ENCODE results near the gene SPOCD1.

The SPOCD1 gene

GRCh38 chr1:31787261-31787660 lies 28.6 kb downstream of the SPOCD1 start:
- DNase-seq (ENCODE audit: low read depth), result no peak

DNA sequence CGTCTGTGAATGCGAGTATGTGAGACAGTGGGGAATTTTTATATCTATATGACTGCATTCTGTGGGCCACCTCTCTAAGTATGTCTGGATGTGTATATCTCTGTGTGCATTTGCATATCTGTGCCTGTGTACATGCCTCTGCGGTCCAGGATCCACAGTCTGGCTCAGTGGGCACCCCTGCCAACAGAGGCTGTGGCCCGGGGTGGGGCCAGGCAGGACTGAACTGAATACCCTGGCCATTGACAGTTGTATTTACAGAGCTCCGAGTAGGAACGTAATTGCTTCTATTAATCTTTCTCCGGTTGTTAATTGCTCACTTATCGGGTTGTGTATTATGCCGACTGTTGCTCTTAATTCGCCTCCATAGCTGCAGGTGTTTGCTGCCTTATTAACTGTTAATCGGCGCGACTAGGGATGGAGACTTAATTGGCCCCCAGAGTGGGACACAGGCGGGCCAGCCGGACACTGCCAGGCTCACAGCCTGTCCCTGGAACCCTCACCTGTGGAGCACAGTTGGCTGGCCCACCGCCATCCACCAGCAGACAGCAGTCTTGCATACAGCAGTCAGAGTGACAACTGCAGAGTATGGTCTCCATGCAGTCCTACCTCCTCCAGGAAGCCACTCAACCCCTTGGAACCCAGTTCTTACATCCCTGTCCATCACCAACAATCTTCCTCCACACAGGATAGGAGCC lies 29.3 kb downstream of the SPOCD1 start:
- DNase-seq (ENCODE audit: low read depth), result no peak

DNA sequence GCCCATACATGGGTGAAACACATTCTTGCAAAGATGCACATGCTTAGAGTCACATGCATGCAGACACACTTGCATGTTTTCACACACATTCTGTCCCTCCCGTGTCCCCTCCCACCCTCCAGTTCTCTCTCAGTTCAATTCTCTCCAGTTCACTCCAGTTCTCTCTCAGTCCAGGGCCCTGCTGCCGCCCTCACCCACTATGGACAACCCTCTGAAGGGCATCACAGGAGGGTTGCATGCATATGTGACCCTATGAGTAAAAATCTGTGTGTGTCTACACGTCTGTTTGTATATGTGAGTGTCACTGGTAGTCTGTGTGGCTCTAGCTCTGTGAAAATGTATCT lies 29.9 kb downstream of the SPOCD1 start:
- DNase-seq (ENCODE audit: low read depth), result no peak

DNA sequence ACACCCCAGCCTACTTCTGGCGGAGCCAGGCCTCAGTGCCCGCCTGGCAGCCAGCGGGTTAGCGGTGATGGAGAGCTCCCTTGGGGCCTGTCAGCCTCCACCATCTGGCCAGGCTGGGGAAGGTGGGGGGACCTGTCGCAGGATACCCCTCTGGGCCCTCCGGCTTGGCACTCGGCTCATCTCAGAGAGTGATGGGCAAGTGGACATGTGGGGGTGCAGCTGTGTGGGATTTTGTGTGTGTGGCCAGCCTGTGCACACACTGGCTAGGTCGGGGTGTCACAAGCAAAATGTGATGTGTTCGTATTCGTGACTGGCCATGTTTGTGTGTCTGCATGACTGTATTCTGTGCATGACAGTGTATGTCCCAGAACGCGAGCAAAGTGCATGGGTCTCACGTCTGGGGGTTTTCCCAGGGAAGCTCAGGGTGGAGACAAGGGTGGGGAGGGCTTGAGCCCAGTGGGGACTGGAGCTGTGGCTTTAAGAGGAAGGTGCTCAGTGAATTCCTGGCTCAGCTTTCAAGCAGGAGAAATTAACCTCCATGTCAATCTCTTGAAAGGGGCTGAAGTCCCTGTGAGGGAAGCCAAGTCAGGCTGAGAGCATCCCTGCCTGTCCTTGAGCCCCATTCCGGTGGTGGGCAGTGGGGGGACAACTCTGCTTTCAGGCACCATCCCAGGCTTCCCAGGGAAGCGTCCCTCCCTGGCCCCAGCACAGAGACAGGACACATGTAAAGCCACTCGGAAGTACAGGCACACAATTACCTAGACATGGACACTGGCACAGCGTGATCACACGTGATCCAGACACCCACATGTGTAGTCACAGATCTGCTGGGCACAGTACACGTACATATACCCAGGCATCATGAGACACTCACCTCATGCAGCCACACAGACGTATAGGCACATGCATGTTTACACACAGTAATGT lies 30.5 kb downstream of the SPOCD1 start:
- no peak for DNase-seq (ENCODE audit: low read depth)

- DNase-seq (ENCODE audit: low read depth), result no peak
Measured at GRCh38 chr1:31784356-31785019, 31.3 kb downstream of the SPOCD1 start.

- DNase-seq (ENCODE audit: low read depth), result no peak
Measured at GRCh38 chr1:31783846-31784245, 32.0 kb downstream of the SPOCD1 start.

- no peak for DNase-seq (ENCODE audit: low read depth)
Measured at GRCh38 chr1:31782421-31783410, 33.1 kb downstream of the SPOCD1 start.

DNA sequence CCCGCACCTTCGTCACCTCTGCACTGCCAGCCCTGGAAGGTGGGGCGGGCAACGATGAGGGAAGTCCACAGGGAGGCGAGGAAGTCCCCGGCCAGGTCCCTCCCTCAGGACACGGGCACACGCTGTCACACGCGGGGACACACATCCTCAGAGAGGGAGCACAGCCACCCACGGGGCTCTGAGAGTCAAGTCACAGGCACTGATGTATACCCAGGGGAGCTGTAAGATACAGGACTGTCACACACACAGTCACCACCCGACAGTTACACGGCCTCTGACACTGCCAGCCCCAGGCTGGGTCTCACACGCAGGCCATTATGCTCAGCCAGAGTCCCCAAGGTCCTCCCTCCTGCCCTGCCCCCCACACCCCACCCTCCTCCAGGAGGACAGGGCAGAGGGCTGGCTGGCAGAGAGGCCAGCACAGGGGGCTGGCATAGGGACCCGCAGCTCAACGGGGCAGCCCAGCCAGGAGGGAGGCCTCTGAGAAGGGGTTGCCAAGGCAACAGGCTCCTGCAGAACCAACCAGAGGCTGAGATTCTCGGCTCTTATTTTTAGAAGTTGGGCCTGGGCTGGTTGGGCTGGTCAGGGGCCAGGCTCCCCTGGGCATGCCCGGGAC lies 34.0 kb downstream of the SPOCD1 start:
- DNase-seq (ENCODE audit: low read depth), result no peak

GRCh38 chr1:31781138-31781755 lies 34.6 kb downstream of the SPOCD1 start:
- DNase-seq (ENCODE audit: low read depth), result no peak

DNA sequence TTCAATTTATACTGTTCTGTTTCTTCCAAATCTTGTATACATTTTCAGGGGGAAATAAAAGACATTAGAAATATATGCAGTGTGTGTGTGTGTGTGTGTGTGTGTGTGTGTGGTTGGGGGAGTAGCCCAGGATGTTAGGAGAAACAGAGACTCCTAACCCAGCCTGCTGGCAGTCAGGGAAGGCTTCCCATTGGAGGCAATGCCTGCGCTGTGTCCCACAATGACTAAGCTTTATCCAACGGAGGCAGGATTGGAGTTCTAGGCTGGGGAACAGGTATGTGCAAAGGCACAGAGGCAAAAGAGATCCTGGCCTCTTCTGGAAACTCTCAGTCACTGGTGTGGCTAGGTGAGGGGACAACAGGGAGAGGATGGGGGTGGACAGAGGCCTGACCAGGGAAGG lies 35.2 kb downstream of the SPOCD1 start:
- no peak for DNase-seq (ENCODE audit: low read depth)

DNA sequence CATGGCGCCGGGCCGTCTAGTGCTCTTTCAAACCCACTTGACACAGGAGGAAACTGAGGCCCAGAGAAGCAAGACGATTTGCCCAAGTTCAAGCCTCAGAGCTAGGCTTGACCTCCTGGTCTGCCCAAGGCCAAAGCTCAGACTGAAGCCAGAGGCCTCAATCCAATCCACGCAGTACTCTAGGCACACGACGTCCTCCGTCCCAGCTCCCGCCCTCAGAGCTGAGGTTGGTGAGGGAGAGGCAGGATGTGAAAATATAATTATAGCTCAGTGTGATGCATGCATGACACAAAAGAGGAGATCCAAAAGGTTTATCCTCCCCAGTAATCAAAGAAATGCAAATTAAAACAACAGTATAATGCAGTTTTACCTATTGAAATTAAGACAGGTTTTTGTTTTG lies 36.1 kb downstream of the SPOCD1 start:
- no peak for DNase-seq (ENCODE audit: low read depth)

DNA sequence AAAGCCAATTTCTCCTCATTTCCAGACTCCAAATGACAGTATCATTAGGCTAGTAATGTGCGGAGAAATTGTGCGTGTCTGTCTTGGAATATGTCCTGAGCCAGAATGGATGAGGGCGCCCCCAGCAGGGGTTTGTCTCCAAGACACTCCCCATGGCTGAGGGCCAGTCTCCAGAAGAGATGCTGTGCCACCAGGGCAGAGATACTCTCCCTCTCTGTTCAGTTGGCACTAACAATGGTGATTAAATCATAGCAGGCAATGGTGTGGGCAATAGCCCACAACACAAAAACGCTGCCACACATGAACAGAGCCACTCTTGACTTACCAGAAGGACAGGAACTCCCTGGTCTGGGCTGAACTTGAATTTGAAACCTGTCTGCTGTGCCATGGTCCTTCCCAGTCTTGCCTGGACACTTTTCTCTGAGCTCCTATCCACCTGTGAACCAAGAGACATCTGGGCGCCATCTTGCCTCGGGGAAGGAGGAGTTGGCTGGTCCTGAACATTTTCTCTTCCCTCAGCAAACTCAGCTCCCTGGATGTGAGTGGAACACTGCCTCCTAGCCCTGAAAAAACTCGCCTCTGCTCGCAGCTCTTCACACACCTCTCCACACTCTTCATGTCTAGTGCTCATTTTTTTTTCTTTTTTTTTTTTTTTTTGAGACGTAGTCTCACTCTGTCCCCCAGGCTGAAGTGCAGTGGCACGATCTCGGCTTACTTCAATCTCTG lies 36.9 kb downstream of the SPOCD1 start:
- no peak for DNase-seq (ENCODE audit: low read depth)

- no peak for DNase-seq (ENCODE audit: low read depth)
Measured at GRCh38 chr1:31776516-31776915, 39.3 kb downstream of the SPOCD1 start.

- DNase-seq (ENCODE audit: low read depth), result no peak
Measured at GRCh38 chr1:31776032-31776431, 39.8 kb downstream of the SPOCD1 start.

DNA sequence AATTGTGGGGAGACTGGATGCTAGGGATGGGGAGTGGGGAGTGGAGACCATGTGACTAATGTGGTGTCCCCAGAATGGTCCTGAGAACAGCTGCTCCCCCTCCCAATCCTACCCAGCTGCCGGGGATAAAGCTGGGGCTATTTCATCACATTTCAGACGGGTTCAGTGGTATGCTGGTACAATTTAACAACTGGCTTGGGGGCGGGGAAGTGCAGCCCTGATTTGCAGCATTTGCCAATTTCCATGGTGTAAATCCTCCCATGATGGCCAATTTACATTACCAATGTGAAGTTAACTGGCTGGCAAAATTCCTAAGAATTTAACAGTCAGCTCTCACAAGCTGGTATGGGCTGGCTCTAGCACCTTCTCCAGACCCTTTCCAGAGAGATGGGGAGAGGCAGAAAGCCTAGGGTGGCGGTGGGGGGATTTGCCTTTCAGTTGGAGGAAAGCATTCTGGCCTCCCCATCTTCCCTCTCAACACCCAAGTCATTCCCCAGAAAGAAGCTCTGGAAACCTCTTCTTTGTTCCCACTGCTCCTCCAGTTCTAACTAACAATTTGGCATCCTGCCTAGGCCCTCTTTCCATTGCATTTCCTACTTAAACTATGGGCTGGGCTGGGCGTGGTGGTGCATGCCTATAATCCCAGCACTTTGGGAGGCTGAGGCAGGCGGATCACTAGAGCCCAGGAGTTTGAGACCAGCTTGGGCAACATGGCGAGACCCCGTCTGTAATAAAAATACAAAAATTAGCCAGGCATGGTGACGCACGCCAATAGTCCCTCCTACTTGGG lies 40.4 kb downstream of the SPOCD1 start:
- no peak for DNase-seq (ENCODE audit: low read depth)

DNA sequence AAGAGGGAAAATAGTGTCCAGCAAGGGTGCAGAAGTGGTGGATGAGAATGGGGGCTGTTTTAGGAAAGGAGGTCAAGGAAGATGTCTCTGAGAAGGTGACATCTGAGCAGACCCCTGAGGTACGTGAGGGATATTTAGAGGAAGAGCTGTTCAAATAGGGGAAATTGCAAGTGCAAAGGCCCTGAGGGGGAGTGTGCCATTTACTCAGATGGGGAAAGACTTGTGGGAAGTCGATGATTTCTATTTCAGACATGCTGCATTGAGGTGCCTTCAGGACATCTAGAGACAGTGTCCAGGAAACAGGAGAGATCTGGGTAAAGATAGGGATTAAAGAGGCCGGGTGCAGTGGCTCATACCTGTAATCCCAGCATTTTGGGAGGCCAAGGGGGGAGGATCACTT lies 41.3 kb downstream of the SPOCD1 start:
- no peak for DNase-seq (ENCODE audit: low read depth)

- no peak for DNase-seq (ENCODE audit: low read depth)
Measured at GRCh38 chr1:31773861-31774260, 42.0 kb downstream of the SPOCD1 start.

DNA sequence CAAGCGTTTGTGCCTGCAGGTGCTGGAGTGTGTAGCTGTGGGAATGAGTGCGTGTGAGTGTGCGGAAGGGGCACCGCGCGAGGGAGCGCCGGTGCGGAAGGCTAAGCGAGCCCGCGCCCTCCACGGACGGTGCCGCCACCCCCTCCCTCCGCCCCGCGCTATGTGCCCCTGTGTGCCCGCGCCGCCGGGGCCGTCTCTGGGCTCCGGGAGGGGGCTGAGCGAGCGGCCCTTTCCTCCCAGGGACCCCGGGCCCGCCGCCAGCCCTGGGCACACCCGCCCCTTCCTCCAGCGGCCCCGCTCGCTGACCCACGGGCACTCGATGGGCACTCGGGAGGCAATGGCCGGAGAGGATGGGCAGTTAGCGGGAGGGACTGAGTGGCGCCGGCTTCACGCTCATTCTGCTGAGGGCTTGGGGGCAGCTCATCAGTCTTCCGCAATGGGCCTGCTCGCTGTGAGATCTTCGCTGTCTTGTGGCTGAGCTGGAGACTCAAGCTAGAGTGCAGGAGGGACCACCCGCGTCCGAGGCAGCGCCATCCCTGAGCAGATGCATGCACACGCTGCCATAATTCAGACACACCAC lies 43.1 kb downstream of the SPOCD1 start:
- DNase-seq (ENCODE audit: low read depth), result no peak

Measured in activated gamma-delta T cell treated with anti-CD3 and anti-CD28 coated beads, Interleukin-2, amount 50 U/mL, for 16 hours (primary cell).